ENCODE data around the gene AKR1B15.
"Not testable (repeated sequence)": the region's sequence is repeated elsewhere in the genome, so short reads cannot be mapped to it uniquely, and the experiment has no call there.

Gene AKR1B15

GRCh38 chr7:134567368-134567767 is 18.5 kb downstream of the AKR1B15 start:
- DNase-seq = no peak

GRCh38 chr7:134569962-134570361 is 21.1 kb downstream of the AKR1B15 start:
- not testable (repeated sequence) for DNase-seq

- no peak for DNase-seq
Observed at GRCh38 chr7:134571101-134571500, 22.2 kb downstream of the AKR1B15 start.

- DNase-seq = no peak
Observed at GRCh38 chr7:134571746-134572461, 23.0 kb downstream of the AKR1B15 start.

GRCh38 chr7:134574322-134574721 is 25.4 kb downstream of the AKR1B15 start:
- DNase-seq = no peak

GRCh38 chr7:134584290-134584689 is 35.4 kb downstream of the AKR1B15 start:
- DNase-seq = no peak

GRCh38 chr7:134585897-134586296 is 37.0 kb downstream of the AKR1B15 start:
- DNase-seq = no peak

- no peak for DNase-seq
Observed at GRCh38 chr7:134587750-134588149, 38.8 kb downstream of the AKR1B15 start.

GRCh38 chr7:134589491-134589941 is 40.6 kb downstream of the AKR1B15 start:
- DNase-seq = no peak

GRCh38 chr7:134593530-134594392 is 44.9 kb downstream of the AKR1B15 start:
- peak; percentile 90 for DNase-seq

GRCh38 chr7:134594877-134595276 is 46.0 kb downstream of the AKR1B15 start:
- no peak for DNase-seq

GRCh38 chr7:134599371-134599770 is 50.5 kb downstream of the AKR1B15 start:
- DNase-seq = no peak

- no peak for DNase-seq
Observed at GRCh38 chr7:134601459-134601858, 52.5 kb downstream of the AKR1B15 start.

GRCh38 chr7:134602881-134603451 is 54.1 kb downstream of the AKR1B15 start:
- DNase-seq = peak; percentile 27

- peak; percentile 89 for DNase-seq
Observed at GRCh38 chr7:134605978-134606923, 57.3 kb downstream of the AKR1B15 start.

GRCh38 chr7:134611611-134612151 is 62.8 kb downstream of the AKR1B15 start:
- DNase-seq = no peak

- DNase-seq = no peak
Observed at GRCh38 chr7:134612197-134612596, 63.3 kb downstream of the AKR1B15 start.

- no peak for DNase-seq
Observed at GRCh38 chr7:134613623-134614347, 64.9 kb downstream of the AKR1B15 start.

- no peak for DNase-seq
Observed at GRCh38 chr7:134616611-134617010, 67.7 kb downstream of the AKR1B15 start.

GRCh38 chr7:134618756-134619530 is 70.0 kb downstream of the AKR1B15 start:
- no peak for DNase-seq
